ENCODE results near the gene CFAP97.
"Not testable (repeated sequence)": the region's sequence is repeated elsewhere in the genome, so short reads cannot be mapped to it uniquely, and the experiment has no call there.

The CFAP97 gene

GRCh38 chr4:185201977-185202962 lies 1.5 kb downstream of the CFAP97 start:
- DNase-seq (ENCODE audit: low spot score) = no peak

GRCh38 chr4:185198189-185198588 lies 5.6 kb downstream of the CFAP97 start:
- DNase-seq (ENCODE audit: low spot score) = not testable (repeated sequence)

GRCh38 chr4:185196437-185196836 lies 7.4 kb downstream of the CFAP97 start:
- no peak for DNase-seq (ENCODE audit: low spot score)

GRCh38 chr4:185194924-185195888 lies 8.6 kb downstream of the CFAP97 start:
- DNase-seq (ENCODE audit: low spot score) = no peak

GRCh38 chr4:185192059-185192458 lies 11.7 kb downstream of the CFAP97 start:
- no peak for DNase-seq (ENCODE audit: low spot score)

GRCh38 chr4:185190306-185190856 lies 13.4 kb downstream of the CFAP97 start:
- no peak for DNase-seq (ENCODE audit: low spot score)

GRCh38 chr4:185189606-185190305 lies 14.0 kb downstream of the CFAP97 start:
- no peak for DNase-seq (ENCODE audit: low spot score)

- no peak for DNase-seq (ENCODE audit: low spot score)
These were observed 17.0 kb downstream of the CFAP97 start for GRCh38 chr4:185186769-185187168.

- DNase-seq (ENCODE audit: low spot score) = peak; percentile 72
These were observed 20.0 kb downstream of the CFAP97 start for GRCh38 chr4:185183622-185184281.

- DNase-seq (ENCODE audit: low spot score) = no peak
These were observed 21.6 kb downstream of the CFAP97 start for GRCh38 chr4:185182239-185182638.

- no peak for DNase-seq (ENCODE audit: low spot score)
These were observed 24.3 kb downstream of the CFAP97 start for GRCh38 chr4:185179488-185179887.

- no peak for DNase-seq (ENCODE audit: low spot score)
These were observed 32.3 kb downstream of the CFAP97 start for GRCh38 chr4:185171373-185172071.

GRCh38 chr4:185167234-185167633 lies 36.6 kb downstream of the CFAP97 start:
- no peak for DNase-seq (ENCODE audit: low spot score)

- DNase-seq (ENCODE audit: low spot score) = peak; percentile 18
These were observed 38.2 kb downstream of the CFAP97 start for GRCh38 chr4:185165605-185166063.

GRCh38 chr4:185151296-185151695 lies 52.5 kb downstream of the CFAP97 start:
- DNase-seq (ENCODE audit: low spot score) = no peak

- no peak for DNase-seq (ENCODE audit: low spot score)
These were observed 54.4 kb downstream of the CFAP97 start for GRCh38 chr4:185149392-185149791.

- no peak for DNase-seq (ENCODE audit: low spot score)
These were observed 58.2 kb downstream of the CFAP97 start for GRCh38 chr4:185145572-185145971.

GRCh38 chr4:185144601-185145240 lies 59.1 kb downstream of the CFAP97 start:
- DNase-seq (ENCODE audit: low spot score) = no peak

- no peak for DNase-seq (ENCODE audit: low spot score)
These were observed 60.2 kb downstream of the CFAP97 start for GRCh38 chr4:185143601-185143969.

All from AG08395 (cell line).